Upper lobe of left lung (tissue), 6 donors: Measurements from ENCODE around the gene ATP12A. TPM values are rescaled to one million over a fixed set of nuclear protein-coding genes. Genes with fewer than 3 reads are reported as not detected.

Source experiments
- ATAC-seq, 2 donors: fragments of 200-7000 bp; cut with Tn5 transposase; one replicate each; pipeline ENCODE4 v1.9.1; 2022; ENCODE audit warnings: mild to moderate bottlenecking in 2 of 2, moderate library complexity in 2 of 2; ENCODE audit not compliant: low FRiP score in 2 of 2
- DNase-seq, 2 donors: peaks; one replicate each; pipeline ENCODE4 v3.0.0-alpha.2; 2019 to 2020
- H3K27ac ChIP-seq, 4 donors: fragments of 200-600 bp; sonication (generic); one replicate each; pipeline ENCODE4 v1.5.1; 2016 to 2019
- H3K27me3 ChIP-seq, 4 donors: fragments of 200-600 bp; sonication (generic); one replicate each; pipeline ENCODE4 v1.5.1; 2017 to 2019
- H3K36me3 ChIP-seq, 4 donors: fragments of 200-600 bp; sonication (generic); one replicate each; pipeline ENCODE4 v1.5.1; 2016 to 2019
- H3K4me1 ChIP-seq, 4 donors: fragments of 200-600 bp; sonication (generic); one replicate each; pipeline ENCODE4 v1.5.1; 2018 to 2019
- H3K4me3 ChIP-seq, 4 donors: fragments of 200-600 bp; sonication (generic); one replicate each; pipeline ENCODE4 v1.5.1; 2017 to 2019; ENCODE audit warnings: mild to moderate bottlenecking in 2 of 4, moderate library complexity in 1 of 4
- H3K9me3 ChIP-seq, 4 donors: fragments of 200-600 bp; sonication (generic); one replicate each; pipeline ENCODE4 v1.5.1; 2018 to 2019
- CTCF ChIP-seq, 6 experiments: fragments of 450-650 bp in 4 of 6; fragments of 200-600 bp in 2 of 6; sonication (generic) in 2 of 6; IDR thresholded peaks; one replicate each; pipeline ENCODE4 v1.5.1; 2016 to 2019; ENCODE audit warnings: antibody characterized with exemption in 6 of 6
- EP300 ChIP-seq, 4 donors: sonication (generic); formaldehyde crosslinking; IDR thresholded peaks; one replicate each; pipeline ENCODE4 v1.5.1; 2017; ENCODE audit warnings: antibody characterized with exemption in 4 of 4, control low read depth in 2 of 4
- POLR2A ChIP-seq, 4 donors: fragments of 450-650 bp; IDR thresholded peaks; one replicate each; pipeline ENCODE4 v1.5.1; 2016 to 2017; ENCODE audit warnings: antibody characterized with exemption in 4 of 4, mild to moderate bottlenecking in 2 of 4
- POLR2AphosphoS5 ChIP-seq, 2 donors: sonication (generic); formaldehyde crosslinking; IDR thresholded peaks; one replicate each; pipeline ENCODE4 v1.5.1; 2017; ENCODE audit warnings: antibody characterized with exemption in 2 of 2
- whole genome bisulfite sequencing, 2 donors: methylation state at CpG; one replicate each; pipeline ENCODE4 v1.1.5; 2017 to 2018; 5-methylcytosine and 5-hydroxymethylcytosine counted together
- total RNA-seq, 6 donors: library from RNA; depleted of rRNA in 4 of 6; stranded (reverse); fragments of >200 nt in 4 of 6; gene quantifications; one replicate each; pipeline versions ENCODE4 v1.1.0 to v1.2.1, GENCODE V29; 2016 to 2021
- donor health status: DM: no; HTN: no; CAD: no; lungs with moderate emphysema.
- donor health status: DM: no; HTN: yes; CAD: no; lungs with severe emphysema.

Gene ATP12A
- total RNA-seq, 6 donors from 2014 or later = 0.22 to 10.0 (median 0.34) TPM; not detected in 1

GRCh38 chr13:24651718-24652345, 28.4 kb upstream of the ATP12A start:
- TF ChIP-seq POLR2AphosphoS5 (IDR thresholded peaks at IDR 0.05) = no peak
- Histone ChIP-seq H3K9me3 (no peaks in the 10 kb centered on the region), H3K4me1 (peaks cover 0 to 5% (median 0%) of the 10 kb centered on the region in 4 donors), H3K36me3 (no peaks in the 10 kb centered on the region), H3K4me3 (no peak overlapping the region), H3K27ac (no peak overlapping the region), H3K27me3 (no peaks in the 10 kb centered on the region)
- 72 to 93% methylated on average over 6 to 7 of the region's 7 CpGs for WGBS, 2 donors
- DNase-seq (no peak), ATAC-seq (peak in 1 of 2 donors; percentile 76)

GRCh38 chr13:24652359-24652758, 27.8 kb upstream of the ATP12A start:
- H3K27ac ChIP-seq = no peak overlapping the region
- no peaks in the 10 kb centered on the region for H3K9me3 ChIP-seq
- DNase-seq (no peak), ATAC-seq (peak in 1 of 2 donors; percentile 37)
- no peaks in the 10 kb centered on the region for H3K36me3 ChIP-seq
- TF ChIP-seq EP300 (IDR thresholded peaks at IDR 0.05) (no peak), POLR2AphosphoS5 (IDR thresholded peaks at IDR 0.05) (no peak), POLR2A (IDR thresholded peaks at IDR 0.05) (no peak), CTCF (IDR thresholded peaks at IDR 0.05) (no peak)
- no peak overlapping the region for H3K4me3 ChIP-seq
- H3K4me1 ChIP-seq = peaks cover 0 to 5% (median 0%) of the 10 kb centered on the region in 4 donors
- 89 to 91% methylated on average over 3 of the region's 3 CpGs for WGBS, 2 donors
- no peaks in the 10 kb centered on the region for H3K27me3 ChIP-seq

- no peaks in the 10 kb centered on the region for H3K27me3 ChIP-seq
- WGBS, 2 donors = 64 to 72% methylated on average over 7 of the region's 7 CpGs
- H3K4me1 ChIP-seq = peaks cover 0 to 2% (median 0%) of the 10 kb centered on the region in 4 donors
- H3K9me3 ChIP-seq = no peaks in the 10 kb centered on the region
- H3K36me3 ChIP-seq = no peaks in the 10 kb centered on the region
- no peak overlapping the region for H3K27ac ChIP-seq
- DNase-seq = no peak
- no peak for ATAC-seq
- no peak for TF ChIP-seq POLR2AphosphoS5 (IDR thresholded peaks at IDR 0.05)
- no peak for TF ChIP-seq EP300 (IDR thresholded peaks at IDR 0.05)
- no peak for TF ChIP-seq POLR2A (IDR thresholded peaks at IDR 0.05)
- no peak for TF ChIP-seq CTCF (IDR thresholded peaks at IDR 0.05)
- H3K4me3 ChIP-seq = no peak overlapping the region
These were observed 25.5 kb upstream of the ATP12A start for GRCh38 chr13:24654741-24655140.

- DNase-seq (no peak), ATAC-seq (no peak)
- Histone ChIP-seq H3K36me3 (no peaks in the 10 kb centered on the region), H3K4me1 (no peaks in the 10 kb centered on the region), H3K9me3 (no peaks in the 10 kb centered on the region), H3K4me3 (no peak overlapping the region), H3K27me3 (no peaks in the 10 kb centered on the region), H3K27ac (no peak overlapping the region)
- WGBS, 2 donors = 71 to 76% methylated on average over 3 of the region's 3 CpGs
- no peak for TF ChIP-seq CTCF (IDR thresholded peaks at IDR 0.05)
- TF ChIP-seq POLR2AphosphoS5 (IDR thresholded peaks at IDR 0.05) = no peak
- TF ChIP-seq EP300 (IDR thresholded peaks at IDR 0.05) = no peak
- no peak for TF ChIP-seq POLR2A (IDR thresholded peaks at IDR 0.05)
These were observed 21.0 kb upstream of the ATP12A start for GRCh38 chr13:24659239-24659638.

- no peak for ATAC-seq
- TF ChIP-seq EP300 (IDR thresholded peaks at IDR 0.05) (no peak), CTCF (IDR thresholded peaks at IDR 0.05) (no peak), POLR2AphosphoS5 (IDR thresholded peaks at IDR 0.05) (no peak), POLR2A (IDR thresholded peaks at IDR 0.05) (no peak)
These were observed 20.0 kb upstream of the ATP12A start for GRCh38 chr13:24660023-24660741.

More at GRCh38 chr13:24660023-24660741, 20.0 kb upstream of the ATP12A start:
- Histone ChIP-seq H3K27me3 (no peaks in the 10 kb centered on the region), H3K4me3 (no peak overlapping the region), H3K36me3 (no peaks in the 10 kb centered on the region), H3K27ac (no peak overlapping the region), H3K9me3 (no peaks in the 10 kb centered on the region), H3K4me1 (no peaks in the 10 kb centered on the region)
- WGBS, 2 donors = 36 to 51% methylated on average over 4 of the region's 4 CpGs
- DNase-seq = no peak
